ENCODE results near the gene NASP. TPM values are rescaled to one million over a fixed set of nuclear protein-coding genes. Genes with fewer than 3 reads are reported as not detected.

NASP gene
- total RNA-seq (2021) = 484 and 514 TPM in 2 replicates
- long read RNA-seq, transcript NASP-202 (14 exons, 1,538 nt) = minor isoform, 152 of 1,084 reads
- long read RNA-seq, transcript NASP-207 (5 exons, 604 nt) = minor isoform, 27 of 1,084 reads
- long read RNA-seq, transcript NASP-201 (15 exons, 3,207 nt) = major isoform, 493 of 1,084 reads
- long read RNA-seq, transcript NASP-210 (9 exons, 3,659 nt) = minor isoform, 5 of 1,084 reads
- long read RNA-seq, partial matches to known transcripts = 312 of 1,084 reads
- long read RNA-seq, other reads (novel, unspliced or antisense) = 91 of 1,084 reads

- TF ChIP-seq CTCF (conservative IDR thresholded peaks at IDR 0.05) = no peak; the same call in 2 of the 3 replicates
- Histone ChIP-seq H2BK12ac (ENCODE audit: insufficient read length, low read depth, low read length) (no peak within 1 kb of the TSS), H4K8ac (replicated peaks; ENCODE audit: insufficient read length, low read depth, low read length) (peak within 1 kb of the TSS; percentile 39), H3T11ph (ENCODE audit: low read length) (peak within 1 kb of the TSS; percentile 26), H4K20me1 (ENCODE audit: control insufficient read depth, insufficient read depth, insufficient read length) (no peaks in the 10 kb centered on the region), H3K4me1 (ENCODE audit: insufficient read depth, low read length) (no peaks in the 10 kb centered on the region), H3K14ac (ENCODE audit: insufficient read depth, low read length) (peak within 1 kb of the TSS; percentile 100), H3K79me2 (ENCODE audit: insufficient read depth, low read length) (peaks cover 39% of the 10 kb centered on the region), H4K5ac (ENCODE audit: insufficient read length, low read depth, low read length) (peak within 1 kb of the TSS; percentile 96), H3K56ac (ENCODE audit: insufficient read length, low read depth, low read length) (peak within 1 kb of the TSS; percentile 77), H2AK5ac (ENCODE audit: insufficient read length, low read length) (peak within 1 kb of the TSS; percentile 44), H3K23me2 (ENCODE audit: insufficient read length, low read depth, low read length, poor library complexity, severe bottlenecking) (peaks cover 6% of the 10 kb centered on the region), H3K23ac (ENCODE audit: insufficient read length, low read depth, low read length) (peak within 1 kb of the TSS; percentile 44), H2BK20ac (ENCODE audit: low read depth, low read length, poor library complexity, severe bottlenecking) (no peak within 1 kb of the TSS), H3K4me2 (ENCODE audit: insufficient read depth, insufficient read length, low read length) (peak within 1 kb of the TSS; percentile 86), H3K27ac (ENCODE audit: insufficient read length, low read depth, low read length) (peak within 1 kb of the TSS; percentile 86), H3K79me1 (ENCODE audit: insufficient read depth, low read depth, low read length, poor library complexity, severe bottlenecking) (no peaks in the 10 kb centered on the region), H3K9me3 (ENCODE audit: control insufficient read depth, low read depth, low read length) (no peaks in the 10 kb centered on the region), H2AFZ (ENCODE audit: low read length) (no peak within 1 kb of the TSS), H3K4ac (ENCODE audit: low read depth, low read length) (peak within 1 kb of the TSS; percentile 90; the same call in 1 of the 2 replicates), H2BK120ac (ENCODE audit: low read depth, low read length, poor library complexity, severe bottlenecking) (peak within 1 kb of the TSS; percentile 62), H3K18ac (ENCODE audit: insufficient read length, low read depth, low read length) (peak within 1 kb of the TSS; percentile 99), H4K91ac (ENCODE audit: insufficient read length, low read depth, low read length) (peak within 1 kb of the TSS; percentile 87), H2BK5ac (ENCODE audit: insufficient read length, low read length) (peak within 1 kb of the TSS; percentile 76), H2BK15ac (ENCODE audit: low read depth, low read length) (no peak within 1 kb of the TSS), H3K27me3 (ENCODE audit: insufficient read depth, low read length) (no peaks in the 10 kb centered on the region), H3K9ac (ENCODE audit: extremely low read depth, insufficient read length, low read length) (peak within 1 kb of the TSS; percentile 100)
- Mint-ChIP-seq H3K27me3 (ENCODE audit: low read depth) (peaks cover 3% of the 10 kb centered on the region; the same call in 1 of the 2 replicates), H3K4me1 (peaks cover 17 to 28% of the 10 kb centered on the region in 2 experiments), H3K27ac (peak within 1 kb of the TSS; percentile 99 to 100 (median 100)), H3K9me3 (peaks cover 2 to 3% of the 10 kb centered on the region in 2 experiments; a peak in 3 of 5 replicates), H3K36me3 (ENCODE audit: insufficient read depth in 1 of 3, low read depth in 3 of 3) (peaks cover 24 to 32% (median 28%) of the 10 kb centered on the region in 3 experiments), H3K4me3 (peak within 1 kb of the TSS; percentile 99 to 100)
- DNase-seq = peak; percentile 87
- no CpG with 5 or more reads among the region's 41 CpGs for WGBS (ENCODE audit: extremely low coverage, insufficient read length, low lambda C conversion rate)
Observed at GRCh38 chr1:45583666-45584350, at the start of gene NASP. TSS of gene NASP (plus strand) at chr1:45584041. CDS start at chr1:45584147, 106 bp downstream.

Data from H9 (cell line).